Tibial artery (tissue), 4 donors: ENCODE measurements around the gene COL27A1.
"Not testable (repeated sequence)": the region's sequence is repeated elsewhere in the genome, so short reads cannot be mapped to it uniquely, and the experiment has no call there.

Experiments used
- DNase-seq, 2 donors: peaks; one replicate each; pipeline ENCODE4 v3.0.0-alpha.2; 2019
- H3K27ac ChIP-seq, 2 donors: fragments of 200-600 bp; sonication (generic) in 1 of 2; 1 replicate in 1 of 2; 2 replicates in 1 of 2; pipeline ENCODE4 v1.5.1; 2018 to 2019; ENCODE audit warnings: mild to moderate bottlenecking in 1 of 2
- H3K27me3 ChIP-seq, 2 donors: fragments of 200-600 bp; sonication (generic) in 1 of 2; one replicate each; pipeline versions ENCODE4 v1.5.1 to v1.6.0; 2016 to 2019
- H3K36me3 ChIP-seq, 3 donors: fragments of 200-600 bp; sonication (generic) in 2 of 3; one replicate each; pipeline ENCODE4 v1.5.1; 2016 to 2019; ENCODE audit warnings: mild to moderate bottlenecking in 2 of 3
- H3K4me1 ChIP-seq, 4 donors: fragments of 200-600 bp; sonication (generic) in 2 of 4; 1 replicate in 3 of 4; 2 replicates in 1 of 4; pipeline ENCODE4 v1.5.1; 2016 to 2019
- H3K4me3 ChIP-seq, 2 donors: fragments of 200-600 bp; sonication (generic) in 1 of 2; 1 replicate in 1 of 2; 2 replicates in 1 of 2; pipeline ENCODE4 v1.5.1; 2018 to 2019; ENCODE audit warnings: mild to moderate bottlenecking in 2 of 2
- H3K9me3 ChIP-seq, 3 donors: fragments of 200-600 bp; sonication (generic) in 1 of 3; one replicate each; pipeline ENCODE4 v1.5.1; 2016 to 2019
- CTCF ChIP-seq, 2 experiments: fragments of 200-600 bp in 1 of 2; fragments of 450-650 bp in 1 of 2; IDR thresholded peaks; one replicate each; pipeline ENCODE4 v1.5.1; 2017 to 2019; ENCODE audit warnings: antibody characterized with exemption in 2 of 2, mild to moderate bottlenecking in 1 of 2, moderate library complexity in 1 of 2
- intact Hi-C: fragments of 100-400 bp; cut with DNase I; formaldehyde crosslinking; loops from one replicate; pipeline ENCODE4 v1.15.0; 2023; ENCODE audit warnings: low total_unique reads

The COL27A1 gene

GRCh38 chr9:114124666-114125475 is 30.5 kb upstream of the COL27A1 start:
- peaks cover 0 to 16% (median 8%) of the 10 kb centered on the region in 3 donors for H3K9me3 ChIP-seq
- H3K36me3 ChIP-seq: no peaks in the 10 kb centered on the region
- no peak overlapping the region for H3K27ac ChIP-seq
- intact Hi-C loops: no loop called here
- H3K4me3 ChIP-seq: no peak overlapping the region
- peaks cover 0 to 5% (median 0%) of the 10 kb centered on the region in 4 donors for H3K4me1 ChIP-seq
- no peak for DNase-seq
- no peaks in the 10 kb centered on the region for H3K27me3 ChIP-seq
- TF ChIP-seq CTCF (IDR thresholded peaks at IDR 0.05): no peak

GRCh38 chr9:114125476-114126013 is 29.8 kb upstream of the COL27A1 start:
- no peak for DNase-seq
- H3K27me3 ChIP-seq: no peaks in the 10 kb centered on the region
- H3K27ac ChIP-seq: no peak overlapping the region
- no peaks in the 10 kb centered on the region for H3K36me3 ChIP-seq
- intact Hi-C loops: no loop called here
- no peak overlapping the region for H3K4me3 ChIP-seq
- peaks cover 0 to 5% (median 0%) of the 10 kb centered on the region in 4 donors for H3K4me1 ChIP-seq
- H3K9me3 ChIP-seq: peaks cover 0 to 16% (median 8%) of the 10 kb centered on the region in 3 donors
- TF ChIP-seq CTCF (IDR thresholded peaks at IDR 0.05): no peak

- no peak for TF ChIP-seq CTCF (IDR thresholded peaks at IDR 0.05)
- intact Hi-C loops: no loop called here
- no peaks in the 10 kb centered on the region for H3K27me3 ChIP-seq
Observed at GRCh38 chr9:114126247-114127060, 28.9 kb upstream of the COL27A1 start.

GRCh38 chr9:114128759-114129158 is 26.6 kb upstream of the COL27A1 start:
- H3K4me1 ChIP-seq, H3K27me3 ChIP-seq, H3K4me3 ChIP-seq, intact Hi-C loops, H3K36me3 ChIP-seq, H3K27ac ChIP-seq, DNase-seq: not testable (repeated sequence)
- peaks cover 0 to 16% (median 8%) of the 10 kb centered on the region in 3 donors for H3K9me3 ChIP-seq

More at GRCh38 chr9:114126247-114127060, 28.9 kb upstream of the COL27A1 start:
- Histone ChIP-seq H3K36me3 (no peaks in the 10 kb centered on the region), H3K4me1 (peaks cover 0 to 5% (median 0%) of the 10 kb centered on the region in 4 donors), H3K27ac (no peak overlapping the region), H3K9me3 (peaks cover 0 to 16% (median 8%) of the 10 kb centered on the region in 3 donors), H3K4me3 (no peak overlapping the region)
- DNase-seq: no peak

- Histone ChIP-seq H3K36me3 (no peaks in the 10 kb centered on the region), H3K27ac (no peak overlapping the region), H3K27me3 (no peaks in the 10 kb centered on the region), H3K4me3 (no peak overlapping the region), H3K4me1 (no peaks in the 10 kb centered on the region), H3K9me3 (peaks cover 0 to 16% (median 8%) of the 10 kb centered on the region in 3 donors)
- intact Hi-C loops: no loop called here
- no peak for TF ChIP-seq CTCF (IDR thresholded peaks at IDR 0.05)
- DNase-seq: no peak
Observed at GRCh38 chr9:114130141-114130540, 25.2 kb upstream of the COL27A1 start.
